ENCODE results near the gene TBC1D22B. TPM values are rescaled to one million over a fixed set of nuclear protein-coding genes. Genes with fewer than 3 reads are reported as not detected.

The TBC1D22B gene
- total and polyA plus RNA-seq, 2 donors (not counting 3 experiments of a cell fraction or from before 2014, with no cell fraction given), result 13.1 to 13.6 TPM

GRCh38 chr6:37317312-37318038, 59.9 kb downstream of the TBC1D22B start:
- no peak for TF ChIP-seq MYC (IDR thresholded peaks at IDR 0.05; ENCODE audit: low read depth, low read length)
- no peak for TF ChIP-seq EZH2 (IDR thresholded peaks at IDR 0.05; ENCODE audit: borderline replicate concordance, low read depth, low read length, severe bottlenecking)
- TF ChIP-seq POLR2A (IDR thresholded peaks at IDR 0.05; ENCODE audit: low read depth, low read length), result no peak
- TF ChIP-seq JUN (IDR thresholded peaks at IDR 0.05; ENCODE audit: borderline replicate concordance, insufficient read depth, insufficient read length, low read depth), result no peak
- no peak for TF ChIP-seq GATA2 (IDR thresholded peaks at IDR 0.05; ENCODE audit: insufficient read depth, insufficient read length, low read depth, low read length)
- no peaks in the 10 kb centered on the region for H3K9me1 ChIP-seq (replicated peaks; ENCODE audit: control insufficient read depth, extremely low read depth, insufficient read depth, low read length)
- H3K79me2 ChIP-seq (ENCODE audit: control insufficient read depth, insufficient read depth, low read length), result no peaks in the 10 kb centered on the region
- no peaks in the 10 kb centered on the region for H4K20me1 ChIP-seq (replicated peaks; ENCODE audit: control insufficient read depth, extremely low read depth, insufficient read depth, low read length)
- no peak overlapping the region for H3K4me3 ChIP-seq (replicated peaks in 1 of 3; ENCODE audit: insufficient read depth in 1 of 3, low read depth in 1 of 3, low read length in 3 of 3)
- no peaks in the 10 kb centered on the region for H3K9me3 ChIP-seq (replicated peaks; ENCODE audit: control insufficient read depth, insufficient read depth, low read length)
- CTCF ChIA-PET, result interaction anchor here (1.7 to 4.9 kb wide), 2 partner anchors 7 to 14 kb away, joined by 4 to 41 read pairs; no protein-coding TSS in a partner anchor
- no peak overlapping the region for H3K4me2 ChIP-seq (ENCODE audit: insufficient read depth, low read length)
- H3K4me1 ChIP-seq (ENCODE audit: control insufficient read depth, extremely low read depth, insufficient read depth, low read length), result no peaks in the 10 kb centered on the region
- no peak overlapping the region for H3K27ac ChIP-seq (ENCODE audit: insufficient read depth, low read depth, low read length)
- H2AFZ ChIP-seq (ENCODE audit: low read depth, low read length), result no peak overlapping the region
- POLR2A ChIA-PET, result no interaction called here
- intact Hi-C loops (cut with micrococcal nuclease) (loop anchor here (10.0 kb wide), 1 partner anchor 293 kb away; no protein-coding TSS in a partner anchor), dilution Hi-C loops (cut with MboI; ENCODE audit: extremely low pct_ligation_motif_present, low sequenced_read_pairs) (no loop called here)
- no TSS peak for BruUV-seq (replicated peaks)
- H3K9ac ChIP-seq (replicated peaks; ENCODE audit: extremely low read depth, insufficient read depth, low read length), result no peak overlapping the region
- no peaks in the 10 kb centered on the region for H3K27me3 ChIP-seq (ENCODE audit: control insufficient read depth in 2 of 2, insufficient read depth in 2 of 2, low read length in 2 of 2)
- H3K36me3 ChIP-seq (ENCODE audit: control insufficient read depth in 2 of 2, extremely low read depth in 1 of 2, insufficient read depth in 2 of 2, low read length in 2 of 2), result peaks cover 0 to 37% of the 10 kb centered on the region in 2 experiments
- DNase-seq (ENCODE audit: low read depth, low spot score), result no peak
- FAIRE-seq, result no peak

DNA sequence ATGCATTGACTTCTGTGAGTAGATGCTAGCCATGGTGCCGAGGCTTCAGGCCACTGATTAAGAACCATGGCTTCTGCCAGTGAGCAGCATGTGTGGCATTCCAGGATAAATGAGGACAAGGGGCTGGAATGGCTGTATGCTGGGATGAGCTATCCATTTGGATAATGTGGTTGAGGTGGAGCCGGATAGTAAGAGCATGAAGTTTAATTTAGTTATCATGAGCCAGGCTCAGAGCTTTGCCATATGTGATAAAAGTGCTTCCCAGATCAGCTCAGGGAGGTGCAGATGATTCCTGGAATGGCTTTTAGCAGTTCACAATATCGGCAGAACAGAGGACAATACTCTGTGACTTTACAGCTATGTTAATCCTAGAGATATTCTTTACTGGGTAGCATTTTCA, 61.6 kb downstream of the TBC1D22B start:
- no peak for FAIRE-seq
- dilution Hi-C loops (cut with MboI; ENCODE audit: extremely low pct_ligation_motif_present, low sequenced_read_pairs), result no loop called here

More for the DNA sequence above, 61.6 kb downstream of the TBC1D22B start:
- H3K9ac ChIP-seq (replicated peaks; ENCODE audit: extremely low read depth, insufficient read depth, low read length), result no peak overlapping the region
- H3K79me2 ChIP-seq (ENCODE audit: control insufficient read depth, insufficient read depth, low read length), result no peaks in the 10 kb centered on the region
- H3K9me3 ChIP-seq (replicated peaks; ENCODE audit: control insufficient read depth, insufficient read depth, low read length), result no peaks in the 10 kb centered on the region
- H2AFZ ChIP-seq (ENCODE audit: low read depth, low read length), result no peak overlapping the region
- intact Hi-C loops (cut with micrococcal nuclease), result loop anchor here (10.0 kb wide), 1 partner anchor 294 kb away; no protein-coding TSS in a partner anchor
- no peaks in the 10 kb centered on the region for H3K27me3 ChIP-seq (ENCODE audit: control insufficient read depth in 2 of 2, insufficient read depth in 2 of 2, low read length in 2 of 2)
- CTCF ChIA-PET, result no interaction called here
- TF ChIP-seq JUN (IDR thresholded peaks at IDR 0.05; ENCODE audit: borderline replicate concordance, insufficient read depth, insufficient read length, low read depth) (no peak), EZH2 (IDR thresholded peaks at IDR 0.05; ENCODE audit: borderline replicate concordance, low read depth, low read length, severe bottlenecking) (no peak), POLR2AphosphoS5 (IDR thresholded peaks at IDR 0.05; ENCODE audit: insufficient read depth, low read depth, low read length) (no peak), GATA2 (IDR thresholded peaks at IDR 0.05; ENCODE audit: insufficient read depth, insufficient read length, low read depth, low read length) (no peak), POLR2A (IDR thresholded peaks at IDR 0.05; ENCODE audit: low read depth, low read length) (no peak), FOS (IDR thresholded peaks at IDR 0.05; ENCODE audit: borderline replicate concordance, insufficient read depth, low read length) (no peak), MYC (IDR thresholded peaks at IDR 0.05; ENCODE audit: low read depth, low read length) (no peak)
- TF ChIP-seq, protein P1, sequence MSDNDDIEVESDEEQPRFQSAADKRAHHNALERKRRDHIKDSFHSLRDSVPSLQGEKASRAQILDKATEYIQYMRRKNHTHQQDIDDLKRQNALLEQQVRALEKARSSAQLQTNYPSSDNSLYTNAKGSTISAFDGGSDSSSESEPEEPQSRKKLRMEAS (IDR thresholded peaks at IDR 0.05; ENCODE audit: insufficient read depth, insufficient read length), result no peak
- TF ChIP-seq, protein P2, sequence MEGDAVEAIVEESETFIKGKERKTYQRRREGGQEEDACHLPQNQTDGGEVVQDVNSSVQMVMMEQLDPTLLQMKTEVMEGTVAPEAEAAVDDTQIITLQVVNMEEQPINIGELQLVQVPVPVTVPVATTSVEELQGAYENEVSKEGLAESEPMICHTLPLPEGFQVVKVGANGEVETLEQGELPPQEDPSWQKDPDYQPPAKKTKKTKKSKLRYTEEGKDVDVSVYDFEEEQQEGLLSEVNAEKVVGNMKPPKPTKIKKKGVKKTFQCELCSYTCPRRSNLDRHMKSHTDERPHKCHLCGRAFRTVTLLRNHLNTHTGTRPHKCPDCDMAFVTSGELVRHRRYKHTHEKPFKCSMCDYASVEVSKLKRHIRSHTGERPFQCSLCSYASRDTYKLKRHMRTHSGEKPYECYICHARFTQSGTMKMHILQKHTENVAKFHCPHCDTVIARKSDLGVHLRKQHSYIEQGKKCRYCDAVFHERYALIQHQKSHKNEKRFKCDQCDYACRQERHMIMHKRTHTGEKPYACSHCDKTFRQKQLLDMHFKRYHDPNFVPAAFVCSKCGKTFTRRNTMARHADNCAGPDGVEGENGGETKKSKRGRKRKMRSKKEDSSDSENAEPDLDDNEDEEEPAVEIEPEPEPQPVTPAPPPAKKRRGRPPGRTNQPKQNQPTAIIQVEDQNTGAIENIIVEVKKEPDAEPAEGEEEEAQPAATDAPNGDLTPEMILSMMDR (IDR thresholded peaks at IDR 0.05; ENCODE audit: extremely low read depth in 1 of 2, insufficient read depth in 1 of 2, low read depth in 1 of 2, low read length in 2 of 2), result no peak
- H4K20me1 ChIP-seq (replicated peaks; ENCODE audit: control insufficient read depth, extremely low read depth, insufficient read depth, low read length), result no peaks in the 10 kb centered on the region
- H3K27ac ChIP-seq (ENCODE audit: insufficient read depth, low read depth, low read length), result no peak overlapping the region
- no peak for DNase-seq (ENCODE audit: low read depth, low spot score)
- no TSS peak for BruUV-seq (replicated peaks)
- peaks cover 0 to 32% of the 10 kb centered on the region in 2 experiments for H3K36me3 ChIP-seq (ENCODE audit: control insufficient read depth in 2 of 2, extremely low read depth in 1 of 2, insufficient read depth in 2 of 2, low read length in 2 of 2)
- H3K9me1 ChIP-seq (replicated peaks; ENCODE audit: control insufficient read depth, extremely low read depth, insufficient read depth, low read length), result no peaks in the 10 kb centered on the region
- no peak overlapping the region for H3K4me2 ChIP-seq (ENCODE audit: insufficient read depth, low read length)
- no peak overlapping the region for H3K4me3 ChIP-seq (replicated peaks in 1 of 3; ENCODE audit: insufficient read depth in 1 of 3, low read depth in 1 of 3, low read length in 3 of 3)
- H3K4me1 ChIP-seq (ENCODE audit: control insufficient read depth, extremely low read depth, insufficient read depth, low read length), result peaks cover 10% of the 10 kb centered on the region
- POLR2A ChIA-PET, result no interaction called here

Data from endothelial cell of umbilical vein (primary cell).